GM20000 (cell line): ENCODE data around the gene TPCN2.

Experiments
- DNase-seq: peaks from one replicate; pipeline ENCODE4 v3.0.0; 2012; ENCODE audit warnings: low spot score
- CTCF ChIP-seq: IDR thresholded peaks from 2 replicates; pipeline ENCODE4 v1.5.1; 2012; ENCODE audit warnings: mild to moderate bottlenecking, control low read depth; ENCODE audit errors: extremely low read depth, missing control alignments

TPCN2 gene

GRCh38 chr11:69164824-69165223 is 116.1 kb downstream of the TPCN2 start:
- no peak for DNase-seq
- no peak for TF ChIP-seq CTCF

- no peak for TF ChIP-seq CTCF
- no peak for DNase-seq
Measured at GRCh38 chr11:69165775-69166174, 117.0 kb downstream of the TPCN2 start.

GRCh38 chr11:69166218-69167115 is 117.7 kb downstream of the TPCN2 start:
- no peak for TF ChIP-seq CTCF
- DNase-seq: peak; percentile 89

- no peak for TF ChIP-seq CTCF
- no peak for DNase-seq
Measured at GRCh38 chr11:69167130-69167915, 118.6 kb downstream of the TPCN2 start.

GRCh38 chr11:69167916-69168691 is 119.4 kb downstream of the TPCN2 start:
- no peak for DNase-seq
- TF ChIP-seq CTCF: no peak

- no peak for TF ChIP-seq CTCF
- no peak for DNase-seq
Measured at GRCh38 chr11:69169479-69169878, 120.7 kb downstream of the TPCN2 start.
